GM12875 (cell line): ENCODE data around the gene SGIP1.

Source experiments
- H3K4me3 ChIP-seq: one replicate; pipeline ENCODE4 v1.5.1; 2011; ENCODE audit warnings: low read depth, low read length, control low read depth
- CTCF ChIP-seq: IDR thresholded peaks from 2 replicates; pipeline ENCODE4 v1.5.1; 2011; ENCODE audit warnings: low read depth, mild to moderate bottlenecking, control low read depth, inconsistent platforms, low read length, moderate library complexity, borderline replicate concordance; ENCODE audit not compliant: insufficient read depth

Gene SGIP1

GRCh38 chr1:66617362-66618184 is 83.6 kb downstream of the SGIP1 start:
- no peak for TF ChIP-seq CTCF
- H3K4me3 ChIP-seq = no peak overlapping the region

- no peak for TF ChIP-seq CTCF
Observed at GRCh38 chr1:66618390-66618789, 84.4 kb downstream of the SGIP1 start.

DNA sequence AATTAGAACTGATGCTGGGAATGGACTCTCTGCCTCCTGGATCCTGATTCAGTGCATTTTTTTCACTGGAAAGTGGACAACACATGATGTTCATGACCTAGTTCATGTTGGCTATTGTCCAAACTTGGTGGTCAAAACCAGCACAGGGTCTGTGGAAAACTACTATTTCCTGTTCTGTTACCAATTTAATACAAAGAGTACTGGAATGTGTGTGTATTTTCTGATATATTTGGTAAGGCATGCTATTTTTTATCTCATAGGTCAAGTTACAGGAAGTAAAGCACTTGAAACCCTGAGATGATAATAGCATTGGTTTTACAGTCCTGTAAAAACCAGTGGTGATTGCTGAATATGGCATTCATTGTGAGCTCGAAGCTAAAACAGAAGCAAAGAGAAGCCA is 89.9 kb downstream of the SGIP1 start:
- no peak for TF ChIP-seq CTCF
- H3K4me3 ChIP-seq = no peak overlapping the region

More at GRCh38 chr1:66618390-66618789, 84.4 kb downstream of the SGIP1 start:
- no peak overlapping the region for H3K4me3 ChIP-seq

- no peak for TF ChIP-seq CTCF
- H3K4me3 ChIP-seq = no peak overlapping the region
Observed at GRCh38 chr1:66624412-66625060, 90.6 kb downstream of the SGIP1 start.

GRCh38 chr1:66626261-66626660 is 92.3 kb downstream of the SGIP1 start:
- TF ChIP-seq CTCF = no peak
- no peak overlapping the region for H3K4me3 ChIP-seq

DNA sequence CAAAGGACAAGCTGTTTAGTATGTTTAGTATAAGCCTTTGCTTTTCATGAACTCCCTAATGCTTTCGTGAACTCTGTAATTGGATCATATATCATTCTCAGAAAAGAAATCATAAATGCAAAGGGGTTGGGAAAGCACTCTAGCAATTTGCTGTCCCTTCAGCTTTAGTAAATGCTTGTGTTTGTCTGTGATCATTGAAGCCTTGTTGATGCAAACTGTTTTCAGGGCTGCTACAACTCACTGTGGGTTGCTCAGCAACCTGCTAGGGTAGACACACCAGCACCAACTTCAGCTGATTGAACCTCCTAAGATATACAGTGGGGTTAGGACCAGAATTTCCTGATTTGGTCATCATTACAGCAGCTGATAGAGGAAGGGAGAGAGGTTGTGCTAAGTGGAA is 95.0 kb downstream of the SGIP1 start:
- TF ChIP-seq CTCF = no peak

DNA sequence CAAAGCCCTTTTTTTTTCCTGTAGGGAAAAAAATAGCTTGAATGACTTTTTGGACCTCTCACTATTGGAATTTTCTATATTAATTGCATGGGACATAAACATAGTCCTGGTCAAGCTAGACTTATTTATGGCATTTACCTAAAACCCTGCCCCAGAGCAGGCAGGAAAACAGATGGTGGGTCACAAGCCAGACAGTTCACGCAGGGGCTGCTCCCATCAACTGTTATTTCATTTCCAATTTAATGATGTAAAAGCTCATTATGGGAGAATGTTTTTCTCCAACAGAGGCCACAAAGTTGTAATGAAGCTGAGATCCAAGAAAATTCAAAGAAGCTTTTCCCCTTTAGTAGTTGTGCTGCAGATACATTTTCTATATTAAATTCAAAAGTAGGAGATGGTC is 99.2 kb downstream of the SGIP1 start:
- H3K4me3 ChIP-seq = no peak overlapping the region
- TF ChIP-seq CTCF = no peak

More for the DNA sequence above, 95.0 kb downstream of the SGIP1 start:
- H3K4me3 ChIP-seq = no peak overlapping the region
